Esophagus squamous epithelium (tissue), 4 donors: ENCODE measurements around the gene MICAL3.

Source experiments
- CTCF ChIP-seq, 6 experiments: fragments of 450-650 bp in 4 of 6; fragments of 200-600 bp in 2 of 6; sonication (generic) in 2 of 6; IDR thresholded peaks; one replicate each; pipeline ENCODE4 v1.5.1; 2016 to 2019; ENCODE audit warnings: antibody characterized with exemption in 6 of 6, mild to moderate bottlenecking in 4 of 6, moderate library complexity in 4 of 6
- POLR2A ChIP-seq, 4 donors: fragments of 450-650 bp; IDR thresholded peaks; one replicate each; pipeline ENCODE4 v1.6.1; 2017; ENCODE audit warnings: antibody characterized with exemption in 4 of 4, mild to moderate bottlenecking in 4 of 4, moderate library complexity in 3 of 4

- TF ChIP-seq CTCF (IDR thresholded peaks at IDR 0.05) = no peak
- no peak for TF ChIP-seq POLR2A (IDR thresholded peaks at IDR 0.05)
These were observed 150.6 kb downstream of the MICAL3 start for GRCh38 chr22:17873804-17874203.
